ES-I3 (cell line): ENCODE data around the gene LRRC19.

Source experiments
- H3K36me3 ChIP-seq: 2 replicates; pipeline ENCODE4 v1.6.1; 2013; ENCODE audit warnings: mild to moderate bottlenecking, low read length, control low read depth, moderate library complexity; ENCODE audit not compliant: insufficient read depth
- H3K4me1 ChIP-seq: 2 replicates; pipeline ENCODE4 v1.6.1; 2013; ENCODE audit warnings: mild to moderate bottlenecking, control low read depth, low read length; ENCODE audit not compliant: insufficient read depth
- H3K9ac ChIP-seq: 2 replicates; pipeline ENCODE4 v1.6.1; 2013; ENCODE audit warnings: low read depth, mild to moderate bottlenecking, low read length, moderate library complexity
- H3K9me3 ChIP-seq: 2 replicates; pipeline ENCODE4 v1.6.1; 2013; ENCODE audit warnings: mild to moderate bottlenecking, low read length, moderate library complexity; ENCODE audit not compliant: control insufficient read depth, insufficient read depth

LRRC19 gene

GRCh38 chr9:26983340-26983739, 22.1 kb downstream of the LRRC19 start:
- Histone ChIP-seq H3K36me3 (no peaks in the 10 kb centered on the region; the same call in 1 of the 2 replicates), H3K9ac (no peak overlapping the region), H3K4me1 (no peaks in the 10 kb centered on the region), H3K9me3 (no peaks in the 10 kb centered on the region)

- Histone ChIP-seq H3K9me3 (no peaks in the 10 kb centered on the region), H3K36me3 (no peaks in the 10 kb centered on the region), H3K4me1 (peaks cover 16% of the 10 kb centered on the region), H3K9ac (peak overlapping the region; percentile 45)
Measured at GRCh38 chr9:26975728-26976707, 29.5 kb downstream of the LRRC19 start.

DNA sequence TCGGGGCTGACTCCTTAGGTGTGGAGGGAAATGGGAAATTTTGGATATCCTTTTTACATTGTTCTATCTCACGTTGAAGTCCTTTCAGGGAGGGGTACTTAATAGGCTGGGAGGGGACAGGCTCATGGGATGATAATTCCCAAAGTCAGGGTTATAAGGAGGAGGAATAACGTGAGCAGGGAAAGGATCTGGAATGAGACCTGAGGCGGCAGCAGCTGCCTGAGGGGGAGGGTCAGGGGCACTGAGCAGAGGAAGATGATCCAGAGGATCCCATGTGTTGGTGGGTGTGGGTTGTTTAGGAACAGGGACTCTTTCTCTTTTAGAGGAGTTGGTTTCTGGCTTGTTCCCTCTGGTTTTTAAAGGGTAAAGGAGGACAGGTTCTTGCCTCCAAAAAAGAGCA, 30.5 kb downstream of the LRRC19 start:
- H3K36me3 ChIP-seq: no peaks in the 10 kb centered on the region
- peak overlapping the region; percentile 25 for H3K9ac ChIP-seq
- H3K9me3 ChIP-seq: no peaks in the 10 kb centered on the region
- H3K4me1 ChIP-seq: peaks cover 16% of the 10 kb centered on the region

DNA sequence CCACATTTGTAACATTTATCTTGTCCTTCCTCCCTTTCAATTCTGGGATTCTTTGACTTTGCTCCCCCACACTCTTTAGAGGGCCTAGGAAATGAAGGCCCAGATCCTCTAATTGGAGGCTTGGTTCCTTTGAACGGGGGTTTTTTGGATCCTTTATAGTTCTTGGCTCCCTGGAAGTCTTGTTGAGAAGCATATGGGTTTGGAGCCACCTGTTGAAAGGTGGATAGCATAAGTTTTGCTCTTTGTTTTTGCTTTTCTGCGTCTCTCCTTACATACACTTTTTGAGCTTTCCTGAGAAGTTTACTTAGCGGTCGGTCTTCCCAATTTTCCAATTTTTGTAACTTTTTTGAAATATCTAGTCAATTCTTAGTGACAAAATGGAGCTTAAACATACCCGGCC, 31.5 kb downstream of the LRRC19 start:
- no peak overlapping the region for H3K9ac ChIP-seq
- H3K4me1 ChIP-seq: peaks cover 16% of the 10 kb centered on the region
- no peaks in the 10 kb centered on the region for H3K9me3 ChIP-seq
- no peaks in the 10 kb centered on the region for H3K36me3 ChIP-seq

GRCh38 chr9:26971721-26972120, 33.8 kb downstream of the LRRC19 start:
- Histone ChIP-seq H3K9ac (no peak overlapping the region), H3K4me1 (peaks cover 16% of the 10 kb centered on the region), H3K9me3 (no peaks in the 10 kb centered on the region)

DNA sequence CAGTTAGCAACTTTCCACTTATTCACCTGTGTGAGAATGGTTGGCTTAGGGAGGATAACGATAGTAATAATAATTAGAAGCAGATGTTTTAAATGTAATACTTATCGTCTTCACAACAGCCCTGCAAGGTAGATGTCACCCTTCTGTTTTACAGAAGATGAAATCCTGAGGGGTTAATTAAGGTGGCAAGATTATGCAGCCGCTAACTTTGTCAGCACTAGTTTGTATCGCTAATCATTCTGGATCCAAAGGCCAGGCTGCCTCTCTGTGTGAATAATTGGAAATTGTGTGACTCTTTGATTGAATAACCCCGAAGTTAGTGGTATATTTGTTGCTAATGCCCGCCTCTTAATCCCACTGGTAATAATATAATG, 48.6 kb downstream of the LRRC19 start:
- no peaks in the 10 kb centered on the region for H3K36me3 ChIP-seq
- no peaks in the 10 kb centered on the region for H3K9me3 ChIP-seq
- peaks cover 6% of the 10 kb centered on the region; the same call in 1 of the 2 replicates for H3K4me1 ChIP-seq
- peak overlapping the region; percentile 66 for H3K9ac ChIP-seq

More at GRCh38 chr9:26971721-26972120, 33.8 kb downstream of the LRRC19 start:
- H3K36me3 ChIP-seq: no peaks in the 10 kb centered on the region

- Histone ChIP-seq H3K36me3 (no peaks in the 10 kb centered on the region), H3K4me1 (peaks cover 6% of the 10 kb centered on the region; the same call in 1 of the 2 replicates), H3K9me3 (no peaks in the 10 kb centered on the region), H3K9ac (peak within 1 kb of the TSS; percentile 66)
Measured at GRCh38 chr9:26955921-26956859, 49.3 kb downstream of the LRRC19 start, which contains the start of gene IFT74. Gene IFT74 (plus strand): TSS chr9:26956412. CDS start chr9:26961968, 5,556 bp downstream.

- H3K36me3 ChIP-seq: no peaks in the 10 kb centered on the region
- no peaks in the 10 kb centered on the region for H3K9me3 ChIP-seq
- peak overlapping the region; percentile 66 for H3K9ac ChIP-seq
- H3K4me1 ChIP-seq: peaks cover 6% of the 10 kb centered on the region; the same call in 1 of the 2 replicates
Measured at GRCh38 chr9:26955222-26955903, 50.1 kb downstream of the LRRC19 start.

DNA sequence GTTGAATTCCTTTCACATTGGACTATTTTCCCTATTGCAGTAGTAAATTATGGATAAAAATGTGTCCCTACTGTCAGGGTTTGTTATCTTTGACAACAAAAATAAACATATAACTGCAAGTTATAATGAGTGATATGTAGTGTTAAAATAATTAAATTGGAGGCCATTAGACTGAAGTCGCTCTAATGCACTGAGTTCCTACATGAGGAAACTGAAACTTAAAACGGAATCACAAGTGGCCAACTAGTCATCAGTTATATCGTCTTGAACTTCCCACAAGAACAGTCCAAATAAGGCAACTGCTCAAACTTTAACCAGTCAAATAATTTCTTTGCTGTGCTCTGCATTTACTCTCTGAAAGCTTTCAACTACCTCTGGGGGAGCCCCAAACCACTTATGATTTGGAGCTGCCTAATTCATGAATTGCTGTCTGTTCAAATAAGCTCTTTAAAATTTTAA, 51.4 kb downstream of the LRRC19 start:
- H3K9me3 ChIP-seq: no peaks in the 10 kb centered on the region
- H3K4me1 ChIP-seq: peaks cover 9% of the 10 kb centered on the region
- H3K36me3 ChIP-seq: no peaks in the 10 kb centered on the region
- no peak overlapping the region for H3K9ac ChIP-seq

GRCh38 chr9:26951794-26952193, 53.7 kb downstream of the LRRC19 start:
- no peaks in the 10 kb centered on the region for H3K36me3 ChIP-seq
- no peaks in the 10 kb centered on the region for H3K9me3 ChIP-seq
- peaks cover 9% of the 10 kb centered on the region for H3K4me1 ChIP-seq
- H3K9ac ChIP-seq: no peak overlapping the region

DNA sequence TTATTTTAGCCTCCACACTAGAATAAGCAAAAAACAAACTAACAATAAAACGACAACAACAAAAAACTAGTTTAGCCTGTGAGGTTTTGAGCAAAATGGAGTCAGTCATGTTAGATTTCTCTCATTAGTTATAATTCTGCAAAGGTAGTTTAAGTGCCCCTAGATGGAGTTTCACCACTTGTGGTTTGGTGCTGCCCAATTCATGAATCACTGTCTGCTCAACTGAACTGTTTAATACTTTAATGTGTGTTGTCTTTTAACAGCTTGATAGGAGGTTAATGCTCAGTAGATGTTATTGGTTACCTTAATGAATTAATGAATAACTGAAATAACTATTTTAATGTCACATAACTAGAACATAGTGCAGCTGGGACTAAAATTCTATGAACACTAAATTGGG, 55.0 kb downstream of the LRRC19 start:
- no peaks in the 10 kb centered on the region for H3K36me3 ChIP-seq
- no peaks in the 10 kb centered on the region for H3K9me3 ChIP-seq
- H3K9ac ChIP-seq: no peak overlapping the region
- peaks cover 8% of the 10 kb centered on the region for H3K4me1 ChIP-seq

GRCh38 chr9:26949637-26950069, 55.8 kb downstream of the LRRC19 start:
- H3K36me3 ChIP-seq: no peaks in the 10 kb centered on the region

DNA sequence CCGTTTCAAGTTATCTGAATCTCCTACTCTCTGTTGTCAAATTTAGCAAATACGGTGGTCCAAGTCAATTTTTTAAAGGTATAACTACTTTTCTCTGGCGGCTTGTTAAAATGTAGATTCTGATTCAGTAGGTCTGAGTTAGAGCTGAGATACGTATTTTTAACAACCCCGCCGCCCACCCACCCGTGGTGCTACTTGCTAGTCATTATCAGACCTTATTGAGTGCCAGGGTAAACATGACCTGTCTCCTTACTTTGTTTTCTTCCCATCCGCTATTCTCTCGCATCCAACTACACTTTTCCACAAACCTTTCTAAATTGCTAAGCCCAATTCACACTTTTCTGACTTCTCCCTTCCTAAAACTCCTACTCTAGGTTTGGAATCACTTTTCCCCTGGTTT, 57.7 kb downstream of the LRRC19 start:
- peaks cover 9% of the 10 kb centered on the region for H3K4me1 ChIP-seq
- H3K36me3 ChIP-seq: no peaks in the 10 kb centered on the region
- peak overlapping the region; percentile 100 for H3K9ac ChIP-seq

More at GRCh38 chr9:26949637-26950069, 55.8 kb downstream of the LRRC19 start:
- Histone ChIP-seq H3K4me1 (peaks cover 3% of the 10 kb centered on the region; the same call in 1 of the 2 replicates), H3K9ac (no peak overlapping the region), H3K9me3 (no peaks in the 10 kb centered on the region)

More for the DNA sequence above, 57.7 kb downstream of the LRRC19 start:
- no peaks in the 10 kb centered on the region for H3K9me3 ChIP-seq
